ENCODE measurements around the gene PEAK3. TPM values are rescaled to one million over a fixed set of nuclear protein-coding genes. Genes with fewer than 3 reads are reported as not detected.

Gene PEAK3
- polyA plus RNA-seq, 1 of the 3 experiments (the other 2 are of a cell fraction) = not detected

GRCh38 chr19:2237869-2238153, 44.2 kb downstream of the PEAK3 start:
- peaks cover 21% of the 10 kb centered on the region for H3F3A ChIP-seq (replicated peaks; ENCODE audit: insufficient read depth)
- POLR2A ChIA-PET = interaction anchor here (1.6 kb wide), 1 partner anchor 19 kb away, joined by 3 read pairs; the partner anchor contains the start of gene JSRP1
- H3K4me3 ChIP-seq (ENCODE audit: low read depth in 2 of 2, low read length in 1 of 2) = peak overlapping the region; percentile 76 to 89
- H3K36me3 ChIP-seq (replicated peaks in 1 of 2; ENCODE audit: control insufficient read depth in 1 of 2, insufficient read depth in 2 of 2, low read length in 1 of 2) = peaks cover 4 to 15% of the 10 kb centered on the region in 2 experiments
- no peak for TF ChIP-seq ELF1 (IDR thresholded peaks at IDR 0.05)
- TF ChIP-seq RXRA (IDR thresholded peaks at IDR 0.05; ENCODE audit: borderline replicate concordance, low read depth) = no peak
- TF ChIP-seq EP300 (IDR thresholded peaks at IDR 0.05; ENCODE audit: borderline replicate concordance in 1 of 2, low read depth in 1 of 2, low read length in 1 of 2) = no peak
- no peak for TF ChIP-seq CTCF (IDR thresholded peaks at IDR 0.05)
- no peak for TF ChIP-seq USF2 (IDR thresholded peaks at IDR 0.05; ENCODE audit: borderline replicate concordance, low read depth, low read length)
- TF ChIP-seq RCOR1 (IDR thresholded peaks at IDR 0.05; ENCODE audit: low read length) = no peak
- TF ChIP-seq GABPA (IDR thresholded peaks at IDR 0.05; ENCODE audit: low read depth) = no peak
- TF ChIP-seq ZBTB33 (IDR thresholded peaks at IDR 0.05; ENCODE audit: borderline replicate concordance, low read depth) = no peak
- no peak for TF ChIP-seq CHD2 (IDR thresholded peaks at IDR 0.05; ENCODE audit: low read length, partially characterized antibody)
- no peak for TF ChIP-seq GATA2 (CRISPR knock-in tag; IDR thresholded peaks at IDR 0.05)
- TF ChIP-seq MEF2A (IDR thresholded peaks at IDR 0.05; ENCODE audit: borderline replicate concordance, low read depth) = no peak
- TF ChIP-seq SMC3 (IDR thresholded peaks at IDR 0.05; ENCODE audit: low read depth, low read length) = no peak
- no peak for TF ChIP-seq SIN3A (IDR thresholded peaks at IDR 0.05; ENCODE audit: borderline replicate concordance, low read depth, low read length)
- no peak for TF ChIP-seq FOXJ3 (CRISPR knock-in tag; IDR thresholded peaks at IDR 0.05)
- no peak for TF ChIP-seq TEAD4 (IDR thresholded peaks at IDR 0.05; ENCODE audit: borderline replicate concordance, insufficient read depth)
- TF ChIP-seq FOXM1 (IDR thresholded peaks at IDR 0.05; ENCODE audit: low read depth) = no peak
- peak overlapping the region; percentile 98 for H3K4me2 ChIP-seq
- CTCF ChIA-PET = interaction anchor here (1.1 to 10.4 kb wide), 8 partner anchors 11 to 85 kb away, joined by 3 to 121 read pairs (median 10); partner anchors contain the start of gene JSRP1
- no peaks in the 10 kb centered on the region for H3K9me3 ChIP-seq
- peak overlapping the region in 1 of 2 experiments; percentile 96; a peak in 3 of 4 replicates for H3K27ac ChIP-seq (ENCODE audit: low read depth in 2 of 2, low read length in 1 of 2)
- no peaks in the 10 kb centered on the region for H3K27me3 ChIP-seq (ENCODE audit: insufficient read depth)
- no peak overlapping the region for H2AFZ ChIP-seq (ENCODE audit: low read depth)
- peaks cover 95% of the 10 kb centered on the region for H3K79me2 ChIP-seq (ENCODE audit: insufficient read depth)
- no peak for DNase-seq
- peaks cover 21 to 50% of the 10 kb centered on the region in 2 experiments; a peak in 3 of 4 replicates for H3K4me1 ChIP-seq (ENCODE audit: control insufficient read depth in 1 of 2, insufficient read depth in 2 of 2, low read depth in 1 of 2, low read length in 1 of 2)
- 70% methylated on average over 6 of the region's 6 CpGs for WGBS (ENCODE audit: low lambda C conversion rate)
- peak overlapping the region; percentile 95; the same call in 1 of the 2 replicates for H3K9ac ChIP-seq
- peaks cover 64% of the 10 kb centered on the region for H4K20me1 ChIP-seq (ENCODE audit: insufficient read depth)
- no peaks in the 10 kb centered on the region for H3K9me2 ChIP-seq

All from SK-N-SH (cell line).